ENCODE measurements around the gene BRINP1. TPM values are rescaled to one million over a fixed set of nuclear protein-coding genes. Genes with fewer than 3 reads are reported as not detected.

The BRINP1 gene
- total RNA-seq, 5 donors from 2014 or later (not counting 1 experiment from before 2014, with no cell fraction given), result not detected

- POLR2A ChIA-PET, result no interaction called here
- Histone ChIP-seq H3K9me3 (no peaks in the 10 kb centered on the region), H3K36me3 (ENCODE audit: control insufficient read depth in 2 of 2, extremely low read depth in 1 of 2, insufficient read depth in 1 of 2, low read length in 1 of 2) (no peaks in the 10 kb centered on the region), H3K4me1 (ENCODE audit: control insufficient read depth in 1 of 2, extremely low read depth in 1 of 2, insufficient read depth in 2 of 2, low read length in 2 of 2) (no peaks in the 10 kb centered on the region), H3K27ac (ENCODE audit: low read length) (no peak overlapping the region), H3K27me3 (replicated peaks in 1 of 2; ENCODE audit: control insufficient read depth in 2 of 2, extremely low read depth in 1 of 2, insufficient read depth in 2 of 2, low read length in 1 of 2) (no peaks in the 10 kb centered on the region), H3K4me3 (ENCODE audit: control insufficient read depth in 1 of 2, extremely low read depth in 1 of 2, low read length in 1 of 2) (no peak overlapping the region)
- DNase-seq, result no peak
- Mint-ChIP-seq H3K9me3 (peaks cover 7 to 8% (median 7%) of the 10 kb centered on the region in 3 donors), H3K36me3 (no peaks in the 10 kb centered on the region), H3K27ac (no peak overlapping the region), H3K4me3 (no peak overlapping the region), H3K4me1 (no peaks in the 10 kb centered on the region), H3K27me3 (no peaks in the 10 kb centered on the region)
- no peak for ATAC-seq (replicated peaks in 1 of 4)
- CTCF ChIA-PET, result no interaction called here
- WGBS (ENCODE audit: insufficient coverage), result 75% methylated on average over 1 of the region's 13 CpGs
Observed at GRCh38 chr9:119302988-119303698, 66.1 kb downstream of the BRINP1 start.

- H3K4me1 Mint-ChIP-seq, result no peaks in the 10 kb centered on the region
- ATAC-seq (replicated peaks in 1 of 4) (no peak), DNase-seq (no peak)
- H3K9me3 ChIP-seq, result no peaks in the 10 kb centered on the region
- no peaks in the 10 kb centered on the region for H3K4me1 ChIP-seq (ENCODE audit: control insufficient read depth in 1 of 2, extremely low read depth in 1 of 2, insufficient read depth in 2 of 2, low read length in 2 of 2)
- H3K27me3 Mint-ChIP-seq, result no peaks in the 10 kb centered on the region
- H3K27ac ChIP-seq (ENCODE audit: low read length), result no peak overlapping the region
- no peak overlapping the region for H3K4me3 ChIP-seq (ENCODE audit: control insufficient read depth in 1 of 2, extremely low read depth in 1 of 2, low read length in 1 of 2)
- H3K36me3 Mint-ChIP-seq, result no peaks in the 10 kb centered on the region
- CTCF ChIA-PET, result no interaction called here
- H3K4me3 Mint-ChIP-seq, result no peak overlapping the region
- POLR2A ChIA-PET, result no interaction called here
- no peaks in the 10 kb centered on the region for H3K27me3 ChIP-seq (replicated peaks in 1 of 2; ENCODE audit: control insufficient read depth in 2 of 2, extremely low read depth in 1 of 2, insufficient read depth in 2 of 2, low read length in 1 of 2)
- H3K36me3 ChIP-seq (ENCODE audit: control insufficient read depth in 2 of 2, extremely low read depth in 1 of 2, insufficient read depth in 1 of 2, low read length in 1 of 2), result no peaks in the 10 kb centered on the region
- H3K27ac Mint-ChIP-seq, result no peak overlapping the region
- 79% methylated on average over 2 of the region's 3 CpGs for WGBS (ENCODE audit: insufficient coverage)
- peaks cover 4 to 8% (median 6%) of the 10 kb centered on the region in 3 donors for H3K9me3 Mint-ChIP-seq
Observed at GRCh38 chr9:119298076-119298853, 71.0 kb downstream of the BRINP1 start.

- no peaks in the 10 kb centered on the region for H3K27me3 Mint-ChIP-seq
- H3K9me3 Mint-ChIP-seq, result peaks cover 0 to 6% (median 6%) of the 10 kb centered on the region in 3 donors
- no peak overlapping the region for H3K4me3 ChIP-seq (ENCODE audit: control insufficient read depth in 1 of 2, extremely low read depth in 1 of 2, low read length in 1 of 2)
- H3K4me3 Mint-ChIP-seq, result no peak overlapping the region
- no CpG with 5 or more reads among the region's 1 CpG for WGBS (ENCODE audit: insufficient coverage)
- H3K9me3 ChIP-seq, result no peaks in the 10 kb centered on the region
- no peaks in the 10 kb centered on the region for H3K27me3 ChIP-seq (replicated peaks in 1 of 2; ENCODE audit: control insufficient read depth in 2 of 2, extremely low read depth in 1 of 2, insufficient read depth in 2 of 2, low read length in 1 of 2)
- POLR2A ChIA-PET, result no interaction called here
- H3K36me3 Mint-ChIP-seq, result no peaks in the 10 kb centered on the region
- no peak for DNase-seq
- CTCF ChIA-PET, result interaction anchor here in 1 of 2 donors (0.6 kb wide), 1 partner anchor 333 kb away, joined by 3 read pairs; no protein-coding TSS in a partner anchor
- no peaks in the 10 kb centered on the region for H3K36me3 ChIP-seq (ENCODE audit: control insufficient read depth in 2 of 2, extremely low read depth in 1 of 2, insufficient read depth in 1 of 2, low read length in 1 of 2)
- no peaks in the 10 kb centered on the region for H3K4me1 Mint-ChIP-seq
- no peaks in the 10 kb centered on the region for H3K4me1 ChIP-seq (ENCODE audit: control insufficient read depth in 1 of 2, extremely low read depth in 1 of 2, insufficient read depth in 2 of 2, low read length in 2 of 2)
- H3K27ac ChIP-seq (ENCODE audit: low read length), result no peak overlapping the region
- H3K27ac Mint-ChIP-seq, result no peak overlapping the region
- no peak for ATAC-seq (replicated peaks in 1 of 4)
Observed at GRCh38 chr9:119291554-119291953, 77.7 kb downstream of the BRINP1 start.

- no peaks in the 10 kb centered on the region for H3K36me3 ChIP-seq (ENCODE audit: control insufficient read depth in 2 of 2, extremely low read depth in 1 of 2, insufficient read depth in 1 of 2, low read length in 1 of 2)
- DNase-seq, result peak in 1 of 35 experiments; percentile 16
- no peaks in the 10 kb centered on the region for H3K27me3 ChIP-seq (replicated peaks in 1 of 2; ENCODE audit: control insufficient read depth in 2 of 2, extremely low read depth in 1 of 2, insufficient read depth in 2 of 2, low read length in 1 of 2)
- ATAC-seq (replicated peaks in 1 of 4), result no peak
- H3K36me3 Mint-ChIP-seq, result no peaks in the 10 kb centered on the region
- no peak overlapping the region for H3K4me3 ChIP-seq (ENCODE audit: control insufficient read depth in 1 of 2, extremely low read depth in 1 of 2, low read length in 1 of 2)
- no peaks in the 10 kb centered on the region for H3K4me1 ChIP-seq (ENCODE audit: control insufficient read depth in 1 of 2, extremely low read depth in 1 of 2, insufficient read depth in 2 of 2, low read length in 2 of 2)
- ChIA-PET POLR2A (no interaction called here), CTCF (no interaction called here)
- WGBS (ENCODE audit: insufficient coverage), result 32% methylated on average over 3 of the region's 3 CpGs
- H3K27ac Mint-ChIP-seq, result no peak overlapping the region
- peaks cover 0 to 6% (median 4%) of the 10 kb centered on the region in 3 donors for H3K9me3 Mint-ChIP-seq
- no peaks in the 10 kb centered on the region for H3K27me3 Mint-ChIP-seq
- H3K4me3 Mint-ChIP-seq, result no peak overlapping the region
- H3K9me3 ChIP-seq, result no peaks in the 10 kb centered on the region
- H3K27ac ChIP-seq (ENCODE audit: low read length), result no peak overlapping the region
- no peaks in the 10 kb centered on the region for H3K4me1 Mint-ChIP-seq
Observed at GRCh38 chr9:119289740-119290433, 79.3 kb downstream of the BRINP1 start.

- WGBS (ENCODE audit: insufficient coverage), result 81% methylated on average over 6 of the region's 12 CpGs
- H3K4me3 Mint-ChIP-seq, result no peak overlapping the region
- CTCF ChIA-PET, result no interaction called here
Observed at GRCh38 chr9:119284587-119285337, 84.5 kb downstream of the BRINP1 start.

GRCh38 chr9:119284118-119284517 is 85.1 kb downstream of the BRINP1 start:
- H3K36me3 ChIP-seq (ENCODE audit: control insufficient read depth in 2 of 2, extremely low read depth in 1 of 2, insufficient read depth in 1 of 2, low read length in 1 of 2), result no peaks in the 10 kb centered on the region
- H3K4me3 ChIP-seq (ENCODE audit: control insufficient read depth in 1 of 2, extremely low read depth in 1 of 2, low read length in 1 of 2), result no peak overlapping the region
- H3K4me3 Mint-ChIP-seq, result no peak overlapping the region
- DNase-seq, result no peak
- no peaks in the 10 kb centered on the region for H3K4me1 ChIP-seq (ENCODE audit: control insufficient read depth in 1 of 2, extremely low read depth in 1 of 2, insufficient read depth in 2 of 2, low read length in 2 of 2)
- H3K27ac ChIP-seq (ENCODE audit: low read length), result no peak overlapping the region
- peaks cover 0 to 4% of the 10 kb centered on the region in 2 donors for H3K27me3 Mint-ChIP-seq
- peaks cover 0 to 9% (median 0%) of the 10 kb centered on the region in 3 donors for H3K9me3 Mint-ChIP-seq
- ChIA-PET POLR2A (no interaction called here), CTCF (no interaction called here)
- WGBS (ENCODE audit: insufficient coverage), result 62% methylated on average over 4 of the region's 4 CpGs
- H3K4me1 Mint-ChIP-seq, result no peaks in the 10 kb centered on the region
- no peak overlapping the region for H3K27ac Mint-ChIP-seq
- H3K9me3 ChIP-seq, result no peaks in the 10 kb centered on the region
- ATAC-seq (replicated peaks in 1 of 4), result no peak
- no peaks in the 10 kb centered on the region for H3K36me3 Mint-ChIP-seq
- peaks cover 0 to 6% of the 10 kb centered on the region in 2 experiments for H3K27me3 ChIP-seq (replicated peaks in 1 of 2; ENCODE audit: control insufficient read depth in 2 of 2, extremely low read depth in 1 of 2, insufficient read depth in 2 of 2, low read length in 1 of 2)

More at GRCh38 chr9:119284587-119285337, 84.5 kb downstream of the BRINP1 start:
- Mint-ChIP-seq H3K27ac (no peak overlapping the region), H3K27me3 (peaks cover 0 to 4% of the 10 kb centered on the region in 2 donors), H3K4me1 (no peaks in the 10 kb centered on the region), H3K9me3 (peaks cover 0 to 9% (median 0%) of the 10 kb centered on the region in 3 donors), H3K36me3 (no peaks in the 10 kb centered on the region)
- POLR2A ChIA-PET, result no interaction called here
- no peak overlapping the region for H3K27ac ChIP-seq (ENCODE audit: low read length)
- H3K4me3 ChIP-seq (ENCODE audit: control insufficient read depth in 1 of 2, extremely low read depth in 1 of 2, low read length in 1 of 2), result no peak overlapping the region
- no peak for ATAC-seq (replicated peaks in 1 of 4)
- peaks cover 0 to 6% of the 10 kb centered on the region in 2 experiments for H3K27me3 ChIP-seq (replicated peaks in 1 of 2; ENCODE audit: control insufficient read depth in 2 of 2, extremely low read depth in 1 of 2, insufficient read depth in 2 of 2, low read length in 1 of 2)
- no peaks in the 10 kb centered on the region for H3K36me3 ChIP-seq (ENCODE audit: control insufficient read depth in 2 of 2, extremely low read depth in 1 of 2, insufficient read depth in 1 of 2, low read length in 1 of 2)
- H3K4me1 ChIP-seq (ENCODE audit: control insufficient read depth in 1 of 2, extremely low read depth in 1 of 2, insufficient read depth in 2 of 2, low read length in 2 of 2), result no peaks in the 10 kb centered on the region
- no peak for DNase-seq
- H3K9me3 ChIP-seq, result no peaks in the 10 kb centered on the region

Data from T-cell (primary cell).